Adipocyte (in vitro differentiated cells): Measurements from ENCODE around the gene OR5H15.
"Not testable (repeated sequence)": the region's sequence is repeated elsewhere in the genome, so short reads cannot be mapped to it uniquely, and the experiment has no call there.

Source experiments
- DNase-seq: peaks from one replicate; pipeline ENCODE4 v3.0.0-alpha.2; 2015; ENCODE audit warnings: low read depth
- H3K27me3 ChIP-seq: replicated peaks from 2 replicates; pipeline ENCODE4 v1.7.0; 2013; ENCODE audit warnings: mild to moderate bottlenecking, low read length, moderate library complexity; ENCODE audit not compliant: control insufficient read depth, insufficient read depth
- H3K36me3 ChIP-seq: 2 replicates; pipeline ENCODE4 v1.7.0; 2013; ENCODE audit warnings: low read length, mild to moderate bottlenecking, moderate library complexity; ENCODE audit not compliant: control insufficient read depth, insufficient read depth, severe bottlenecking
- H3K4me1 ChIP-seq: 2 replicates; pipeline ENCODE4 v1.7.0; 2013; ENCODE audit warnings: mild to moderate bottlenecking, low read length, moderate library complexity; ENCODE audit not compliant: control insufficient read depth, insufficient read depth
- H3K4me3 ChIP-seq: 2 replicates; pipeline ENCODE4 v1.7.0; 2013; ENCODE audit warnings: mild to moderate bottlenecking, low read length, moderate library complexity
- H3K9ac ChIP-seq: 2 replicates; pipeline ENCODE4 v1.7.0; 2013; ENCODE audit warnings: mild to moderate bottlenecking, low read length, moderate library complexity
- H3K9me3 ChIP-seq: 2 replicates; pipeline ENCODE4 v1.7.0; 2013; ENCODE audit warnings: mild to moderate bottlenecking, low read length, moderate library complexity; ENCODE audit not compliant: control insufficient read depth

Gene OR5H15

GRCh38 chr3:98180319-98180890 is 13.9 kb downstream of the OR5H15 start:
- H3K4me3 ChIP-seq, result no peak overlapping the region
- no peak overlapping the region for H3K9ac ChIP-seq
- no peaks in the 10 kb centered on the region for H3K36me3 ChIP-seq
- no peaks in the 10 kb centered on the region for H3K9me3 ChIP-seq
- no peak for DNase-seq
- no peaks in the 10 kb centered on the region for H3K27me3 ChIP-seq
- H3K4me1 ChIP-seq, result no peaks in the 10 kb centered on the region

DNA sequence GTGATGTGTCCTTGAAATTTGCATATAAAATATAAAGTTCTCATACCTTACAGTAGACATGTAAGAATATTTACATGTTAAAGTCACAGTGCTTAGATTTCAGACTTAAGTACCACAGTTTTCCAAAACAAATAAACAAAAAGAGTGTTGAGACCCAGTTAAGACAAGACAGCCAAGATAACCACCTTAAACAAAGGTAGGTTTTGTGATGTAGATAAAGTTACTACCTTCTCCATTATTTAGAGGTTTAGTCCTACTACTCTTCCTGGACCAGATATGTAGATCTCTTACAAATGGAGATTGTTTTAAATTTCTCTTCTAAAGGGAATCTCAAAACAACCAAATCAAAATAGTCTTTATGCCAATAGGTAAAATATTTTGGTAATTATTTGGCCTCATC is 15.7 kb downstream of the OR5H15 start:
- Histone ChIP-seq H3K4me3 (no peak overlapping the region), H3K9me3 (no peaks in the 10 kb centered on the region), H3K36me3 (no peaks in the 10 kb centered on the region), H3K4me1 (no peaks in the 10 kb centered on the region), H3K27me3 (no peaks in the 10 kb centered on the region), H3K9ac (no peak overlapping the region)
- DNase-seq, result no peak

DNA sequence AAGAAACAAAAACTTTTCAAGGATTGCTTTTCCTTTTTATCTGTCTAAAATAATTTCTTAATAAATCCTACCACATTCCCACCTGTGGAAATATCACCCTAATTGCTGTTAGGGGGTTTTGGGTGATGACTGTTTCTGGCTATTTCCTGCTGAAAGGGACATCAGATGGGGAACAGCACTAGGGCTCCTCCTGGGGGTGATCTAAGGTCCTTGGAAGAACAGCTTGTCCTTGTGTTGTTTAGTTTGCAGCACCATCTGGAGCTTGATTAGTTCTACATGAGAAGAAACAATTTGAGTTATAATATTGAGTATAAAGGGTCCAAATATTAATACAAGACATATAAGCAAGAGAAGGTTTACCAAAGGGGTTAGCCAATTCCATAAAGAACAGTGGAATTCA is 18.7 kb downstream of the OR5H15 start:
- Histone ChIP-seq H3K9ac (no peak overlapping the region), H3K9me3 (no peaks in the 10 kb centered on the region), H3K4me1 (no peaks in the 10 kb centered on the region), H3K4me3 (no peak overlapping the region), H3K36me3 (no peaks in the 10 kb centered on the region), H3K27me3 (no peaks in the 10 kb centered on the region)
- no peak for DNase-seq

- Histone ChIP-seq H3K4me3 (no peak overlapping the region), H3K9me3 (no peaks in the 10 kb centered on the region), H3K36me3 (no peaks in the 10 kb centered on the region), H3K27me3 (no peaks in the 10 kb centered on the region), H3K4me1 (no peaks in the 10 kb centered on the region), H3K9ac (no peak overlapping the region)
- DNase-seq, result peak; percentile 16
Measured at GRCh38 chr3:98188545-98188944, 22.0 kb downstream of the OR5H15 start.

DNA sequence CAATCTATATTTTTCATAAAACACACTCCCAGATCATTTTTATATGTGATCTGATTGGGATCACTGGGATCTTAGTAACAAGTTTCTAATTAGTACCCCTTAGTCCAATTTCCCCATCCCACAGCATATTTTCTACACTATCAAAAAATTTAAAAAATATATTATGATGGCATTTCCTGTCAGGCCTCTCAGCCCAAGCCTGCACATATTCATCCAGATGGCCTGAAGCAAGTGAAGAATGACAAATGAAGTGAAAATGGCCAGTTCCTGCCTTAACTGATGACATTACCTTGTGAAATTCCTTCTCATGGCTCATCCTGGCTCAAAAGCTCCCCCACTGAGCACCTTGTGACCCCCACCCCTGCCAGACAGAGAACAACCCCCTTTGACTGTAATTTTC is 24.4 kb downstream of the OR5H15 start:
- not testable (repeated sequence) for DNase-seq, H3K36me3 ChIP-seq, H3K9ac ChIP-seq, H3K27me3 ChIP-seq, H3K4me3 ChIP-seq, H3K4me1 ChIP-seq, H3K9me3 ChIP-seq

GRCh38 chr3:98196293-98196692 is 29.8 kb downstream of the OR5H15 start:
- H3K9ac ChIP-seq, H3K9me3 ChIP-seq, H3K4me1 ChIP-seq, H3K4me3 ChIP-seq, DNase-seq, H3K27me3 ChIP-seq, H3K36me3 ChIP-seq: not testable (repeated sequence)

GRCh38 chr3:98199020-98199419 is 32.5 kb downstream of the OR5H15 start:
- Histone ChIP-seq H3K4me3 (no peak overlapping the region), H3K9ac (no peak overlapping the region), H3K9me3 (peaks cover 5% of the 10 kb centered on the region), H3K4me1 (no peaks in the 10 kb centered on the region), H3K36me3 (no peaks in the 10 kb centered on the region), H3K27me3 (no peaks in the 10 kb centered on the region)
- DNase-seq, result no peak

- Histone ChIP-seq H3K9me3 (no peaks in the 10 kb centered on the region), H3K36me3 (no peaks in the 10 kb centered on the region), H3K9ac (no peak overlapping the region), H3K27me3 (no peaks in the 10 kb centered on the region), H3K4me1 (no peaks in the 10 kb centered on the region), H3K4me3 (no peak overlapping the region)
- DNase-seq, result no peak
Measured at GRCh38 chr3:98209244-98209643, 42.7 kb downstream of the OR5H15 start.

GRCh38 chr3:98213276-98213675 is 46.8 kb downstream of the OR5H15 start:
- Histone ChIP-seq H3K36me3 (no peaks in the 10 kb centered on the region), H3K4me3 (no peak overlapping the region), H3K9me3 (no peaks in the 10 kb centered on the region), H3K4me1 (no peaks in the 10 kb centered on the region), H3K27me3 (no peaks in the 10 kb centered on the region), H3K9ac (no peak overlapping the region)
- no peak for DNase-seq

DNA sequence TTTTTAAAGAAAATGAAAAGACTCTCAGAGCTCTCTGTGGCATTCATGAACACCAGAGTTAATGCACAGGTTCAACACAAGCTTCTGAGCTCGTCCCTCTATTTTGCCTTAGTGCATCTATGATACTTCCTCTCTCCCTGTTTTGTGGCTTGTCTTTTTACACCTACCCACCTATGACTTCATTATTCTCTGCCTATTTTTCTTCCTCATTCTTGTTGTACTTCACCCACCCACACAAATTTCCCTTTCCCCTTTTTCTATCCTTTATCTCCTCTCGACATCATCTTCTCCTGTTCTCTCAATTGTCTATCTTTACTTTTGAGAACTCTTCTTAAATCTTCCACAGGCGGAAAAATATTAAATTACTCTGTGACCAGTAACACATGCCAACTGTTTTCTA is 48.6 kb downstream of the OR5H15 start:
- Histone ChIP-seq H3K9me3 (no peaks in the 10 kb centered on the region), H3K4me3 (no peak overlapping the region), H3K9ac (no peak overlapping the region), H3K4me1 (no peaks in the 10 kb centered on the region), H3K36me3 (no peaks in the 10 kb centered on the region), H3K27me3 (no peaks in the 10 kb centered on the region)
- DNase-seq, result no peak
